NCI-H510A treated with DMSO at 0.1 percent for 48 hours (cell line): ENCODE results near the gene MAPKAPK3.

Experiments used
- DNase-seq: peaks from one replicate; lab custom pipeline; 2025; lab: John Stamatoyannopoulos, UW

MAPKAPK3 gene

GRCh38 chr3:50609071-50609762 is 7.7 kb upstream of the MAPKAPK3 start:
- no peak for DNase-seq

- no peak for DNase-seq
These were observed 7.2 kb upstream of the MAPKAPK3 start for GRCh38 chr3:50609763-50610085.

- DNase-seq: no peak
These were observed 6.6 kb upstream of the MAPKAPK3 start for GRCh38 chr3:50610181-50610971.

- no peak for DNase-seq
These were observed 5.9 kb upstream of the MAPKAPK3 start for GRCh38 chr3:50610992-50611463.

- DNase-seq: peak; percentile 89
These were observed 5.3 kb upstream of the MAPKAPK3 start, which contains the start of gene CISH for GRCh38 chr3:50611464-50612233. CISH (minus strand) TSS chr3:50611774; CDS start chr3:50611650, 124 bp downstream.

GRCh38 chr3:50612234-50612882 is 4.6 kb upstream of the MAPKAPK3 start:
- no peak for DNase-seq

- DNase-seq: no peak
These were observed 3.7 kb upstream of the MAPKAPK3 start for GRCh38 chr3:50612970-50613846.

GRCh38 chr3:50615190-50615589 is 1.8 kb upstream of the MAPKAPK3 start:
- no peak for DNase-seq

GRCh38 chr3:50616003-50616769 is 765 bp upstream of the MAPKAPK3 start:
- peak; percentile 77 for DNase-seq

- DNase-seq: peak; percentile 60
These were observed 218 bp upstream of the MAPKAPK3 start for GRCh38 chr3:50616770-50617095.

- no peak for DNase-seq
These were observed 1.0 kb downstream of the MAPKAPK3 start for GRCh38 chr3:50617911-50618481.

GRCh38 chr3:50620420-50620819 is 3.5 kb downstream of the MAPKAPK3 start:
- DNase-seq: no peak

GRCh38 chr3:50620820-50621219 is 3.9 kb downstream of the MAPKAPK3 start:
- no peak for DNase-seq

- DNase-seq: no peak
These were observed 5.9 kb downstream of the MAPKAPK3 start for GRCh38 chr3:50622881-50623280.

GRCh38 chr3:50623840-50624474 is 7.0 kb downstream of the MAPKAPK3 start:
- no peak for DNase-seq

GRCh38 chr3:50624634-50625033 is 7.7 kb downstream of the MAPKAPK3 start:
- no peak for DNase-seq

- no peak for DNase-seq
These were observed 8.6 kb downstream of the MAPKAPK3 start for GRCh38 chr3:50625231-50626182.

- no peak for DNase-seq
These were observed 9.4 kb downstream of the MAPKAPK3 start for GRCh38 chr3:50626401-50626800.
